Camera-type eye (tissue), 1 donor: ENCODE data around the gene ALDH1A3. TPM values are rescaled to one million over a fixed set of nuclear protein-coding genes. Genes with fewer than 3 reads are reported as not detected.

Experiments used
- total RNA-seq: library from RNA; depleted of rRNA; stranded (reverse); fragments of >200 nt; gene quantifications from one replicate; pipeline ENCODE4 v1.2.3, GENCODE V29; 2014

The ALDH1A3 gene
- 143 TPM for total RNA-seq

GRCh38 chr15:100879464-100880138, at the start of gene ALDH1A3:
TSS of gene ALDH1A3 (plus strand) at chr15:100879831. CDS start at chr15:100879908, 77 bp downstream.

GRCh38 chr15:100918690-100919480, 39.3 kb downstream of the ALDH1A3 start, which contains the start of gene LRRK1:
TSS of gene LRRK1 (plus strand) at chr15:100919357. CDS start at chr15:100924633, 5,276 bp downstream.

Other genes with a start within 250 kb of the ALDH1A3 start
- 8.7 TPM for gene LRRK1, start 39.5 kb downstream of the ALDH1A3 start, total RNA-seq